ENCODE results near the gene ACAD8. TPM values are rescaled to one million over a fixed set of nuclear protein-coding genes. Genes with fewer than 3 reads are reported as not detected.
"Not testable (repeated sequence)": the region's sequence is repeated elsewhere in the genome, so short reads cannot be mapped to it uniquely, and the experiment has no call there.

ACAD8 gene
- total and polyA plus RNA-seq, 2 of the 8 experiments (the other 6 are each of a cell fraction or from before 2014, with no cell fraction given) = 45.8 to 52.7 TPM

DNA sequence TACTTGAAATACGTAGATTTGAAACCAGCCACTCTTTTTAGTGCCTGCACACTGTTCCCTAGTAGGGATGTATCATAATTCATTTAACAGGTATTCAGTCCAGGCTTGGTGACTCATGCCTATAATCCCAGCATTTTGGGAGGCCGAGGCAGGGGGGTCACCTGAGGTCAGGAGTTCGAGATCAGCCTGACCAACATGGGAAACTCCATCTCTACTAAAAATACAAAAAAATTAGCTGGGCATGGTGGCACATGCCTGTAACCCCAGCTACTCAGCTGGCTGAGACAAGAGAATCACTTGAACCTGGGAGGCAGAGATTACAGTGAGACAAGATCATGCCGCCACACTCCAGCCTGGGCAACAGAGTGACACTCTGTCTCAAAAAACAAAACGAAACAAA is 31.0 kb downstream of the ACAD8 start:
- 90% methylated on average over 5 of the region's 5 CpGs; no CpG with 5 or more reads in 1 of the 2 experiments for WGBS, 2 experiments (ENCODE audit: extremely low coverage in 1 of 2, insufficient coverage in 1 of 2, insufficient read length in 1 of 2, insufficient replicate concordance in 2 of 2, low coverage in 1 of 2, low lambda C conversion rate in 2 of 2, missing lambda C conversion rate in 1 of 2)
- H3K27ac ChIP-seq (ENCODE audit: low read depth, low read length); H2AK5ac ChIP-seq (ENCODE audit: low read depth, low read length); H2BK5ac ChIP-seq (ENCODE audit: low read depth, low read length); H3K9ac ChIP-seq (replicated peaks in 1 of 4; ENCODE audit: extremely low read depth in 1 of 4, low read depth in 3 of 4, low read length in 3 of 4); H3K79me1 ChIP-seq (ENCODE audit: low read depth, low read length); H2BK120ac ChIP-seq (replicated peaks; ENCODE audit: low read depth, low read length); H3K14ac ChIP-seq (ENCODE audit: insufficient read length); CTCF ChIA-PET (ENCODE audit: partially characterized antibody); H2BK12ac ChIP-seq (ENCODE audit: low read depth, low read length); H4K8ac ChIP-seq (ENCODE audit: extremely low read depth, insufficient read depth, low read length); H3K27me3 ChIP-seq (replicated peaks in 1 of 4; ENCODE audit: control insufficient read depth in 3 of 4, extremely low read depth in 1 of 4, insufficient read depth in 3 of 4, low read length in 3 of 4); H4K91ac ChIP-seq (replicated peaks; ENCODE audit: insufficient read length, low read length); H3K4me2 ChIP-seq (ENCODE audit: insufficient read depth in 1 of 2, low read depth in 2 of 2, low read length in 2 of 2); H3K23me2 ChIP-seq (ENCODE audit: low read depth, low read length); H3K23ac ChIP-seq (ENCODE audit: insufficient read length); H3K56ac ChIP-seq (replicated peaks; ENCODE audit: insufficient read length, low read depth, low read length); H3K4me3 ChIP-seq (ENCODE audit: extremely low read depth in 1 of 4, insufficient read depth in 2 of 4, low read depth in 3 of 4, low read length in 4 of 4); H3K4me1 ChIP-seq (replicated peaks in 1 of 4; ENCODE audit: control insufficient read depth in 3 of 4, insufficient read depth in 4 of 4, low read length in 3 of 4); DNase-seq (ENCODE audit: low read depth in 1 of 2, low spot score in 2 of 2); H2AFZ ChIP-seq (ENCODE audit: low read length); H3K4ac ChIP-seq (replicated peaks; ENCODE audit: insufficient read length, low read depth, low read length); H3K9me3 ChIP-seq (ENCODE audit: insufficient read depth in 2 of 2, low read depth in 1 of 2, low read length in 1 of 2); H3K18ac ChIP-seq (ENCODE audit: extremely low read depth, low read length); H2BK20ac ChIP-seq (ENCODE audit: low read length); H4K20me1 ChIP-seq (replicated peaks in 1 of 2; ENCODE audit: control insufficient read depth in 1 of 2, insufficient read depth in 2 of 2, low read length in 2 of 2); H2BK15ac ChIP-seq (ENCODE audit: low read length); H4K5ac ChIP-seq (ENCODE audit: insufficient read length, low read depth, low read length); FAIRE-seq; H3K79me2 ChIP-seq (ENCODE audit: control insufficient read depth in 1 of 2, insufficient read depth in 2 of 2, low read length in 2 of 2): not testable (repeated sequence)
- POLR2A ChIA-PET (ENCODE audit: partially characterized antibody) = interaction anchor here (6.0 kb wide), 1 partner anchor 7 kb away, joined by 42 read pairs; the partner anchor contains the start of gene GLB1L3
- peaks cover 0 to 17% (median 9%) of the 10 kb centered on the region in 4 experiments; a peak in 6 of 8 replicates for H3K36me3 ChIP-seq (ENCODE audit: control insufficient read depth in 2 of 4, insufficient read depth in 4 of 4, low read length in 3 of 4)

Data from H1 (cell line).